GM21786 (cell line): ENCODE measurements around the gene ZNF543.
A peak's percentile ranks its signal among the peaks of the same experiment; 100 is the strongest.
"Not testable (repeated sequence)": the region's sequence is repeated elsewhere in the genome, so short reads cannot be mapped to it uniquely, and the experiment has no call there.

Experiments
- ATAC-seq: cut with Tn5 transposase; IDR thresholded peaks from one replicate; pipeline ENCODE4 v1.9.1; 2021; ENCODE audit not compliant: unreplicated experiment

Gene ZNF543

GRCh38 chr19:57320180-57321084, at the start of gene ZNF543:
Gene ZNF543, plus strand, starts transcription at chr19:57320472. Its CDS starts 382 bp downstream, at chr19:57320854.
- peak; percentile 91 for ATAC-seq

- ATAC-seq, result no peak
Observed at GRCh38 chr19:57271280-57271679, 49.0 kb upstream of the ZNF543 start.

- no peak for ATAC-seq
Observed at GRCh38 chr19:57273014-57273413, 47.3 kb upstream of the ZNF543 start.

- no peak for ATAC-seq
Observed at GRCh38 chr19:57276430-57276829, 43.8 kb upstream of the ZNF543 start.

- not testable (repeated sequence) for ATAC-seq
Observed at GRCh38 chr19:57278481-57278880, 41.8 kb upstream of the ZNF543 start.

- peak; percentile 63 for ATAC-seq
Observed at GRCh38 chr19:57279418-57280164, 40.7 kb upstream of the ZNF543 start.

GRCh38 chr19:57280165-57280961, 39.9 kb upstream of the ZNF543 start, which contains the start of gene ZNF460:
Gene ZNF460, plus strand, starts transcription at chr19:57280485. Its CDS starts 322 bp downstream, at chr19:57280807.
- peak; percentile 68 for ATAC-seq

- no peak for ATAC-seq
Observed at GRCh38 chr19:57280962-57281400, 39.3 kb upstream of the ZNF543 start.

- no peak for ATAC-seq
Observed at GRCh38 chr19:57282011-57282643, 38.1 kb upstream of the ZNF543 start.

- no peak for ATAC-seq
Observed at GRCh38 chr19:57288373-57288772, 31.9 kb upstream of the ZNF543 start.

GRCh38 chr19:57290970-57291369, 29.3 kb upstream of the ZNF543 start:
- no peak for ATAC-seq

- no peak for ATAC-seq
Observed at GRCh38 chr19:57292547-57292946, 27.7 kb upstream of the ZNF543 start.

- ATAC-seq, result no peak
Observed at GRCh38 chr19:57293719-57294118, 26.6 kb upstream of the ZNF543 start.

GRCh38 chr19:57302020-57302465, 18.2 kb upstream of the ZNF543 start:
- ATAC-seq, result no peak

GRCh38 chr19:57302727-57303401, 17.4 kb upstream of the ZNF543 start:
- ATAC-seq, result no peak

- ATAC-seq, result no peak
Observed at GRCh38 chr19:57305056-57305455, 15.2 kb upstream of the ZNF543 start.

GRCh38 chr19:57308514-57308913, 11.8 kb upstream of the ZNF543 start:
- ATAC-seq, result no peak

- no peak for ATAC-seq
Observed at GRCh38 chr19:57310792-57311191, 9.5 kb upstream of the ZNF543 start.

GRCh38 chr19:57314146-57314545, 6.1 kb upstream of the ZNF543 start:
- ATAC-seq, result no peak

GRCh38 chr19:57317503-57317902, 2.8 kb upstream of the ZNF543 start:
- ATAC-seq, result no peak
